Hepatocyte (in vitro differentiated cells): ENCODE data around the gene CTNNA3.

Experiments
- EZH2 ChIP-seq: fragments of 200-600 bp; sonication (generic); IDR thresholded peaks from 2 replicates; pipeline ENCODE4 v1.6.1; 2016; ENCODE audit warnings: antibody characterized with exemption, mild to moderate bottlenecking, borderline replicate concordance
- EZH2phosphoT487 ChIP-seq: fragments of 200-600 bp; sonication (generic); IDR thresholded peaks from one replicate; pipeline ENCODE4 v1.6.1; 2018; ENCODE audit warnings: antibody characterized with exemption, mild to moderate bottlenecking, low read depth, moderate library complexity; ENCODE audit not compliant: unreplicated experiment, severe bottlenecking
- TF ChIP-seq, protein P1 (sequence below): fragments of 200-600 bp; sonication (generic); IDR thresholded peaks from 2 replicates; pipeline ENCODE4 v1.5.1; 2016; ENCODE audit warnings: antibody characterized with exemption, mild to moderate bottlenecking; ENCODE audit not compliant: poor library complexity

GRCh38 chr10:66349076-66349475 lies 1346.9 kb downstream of the CTNNA3 start:
- TF ChIP-seq, protein P1, sequence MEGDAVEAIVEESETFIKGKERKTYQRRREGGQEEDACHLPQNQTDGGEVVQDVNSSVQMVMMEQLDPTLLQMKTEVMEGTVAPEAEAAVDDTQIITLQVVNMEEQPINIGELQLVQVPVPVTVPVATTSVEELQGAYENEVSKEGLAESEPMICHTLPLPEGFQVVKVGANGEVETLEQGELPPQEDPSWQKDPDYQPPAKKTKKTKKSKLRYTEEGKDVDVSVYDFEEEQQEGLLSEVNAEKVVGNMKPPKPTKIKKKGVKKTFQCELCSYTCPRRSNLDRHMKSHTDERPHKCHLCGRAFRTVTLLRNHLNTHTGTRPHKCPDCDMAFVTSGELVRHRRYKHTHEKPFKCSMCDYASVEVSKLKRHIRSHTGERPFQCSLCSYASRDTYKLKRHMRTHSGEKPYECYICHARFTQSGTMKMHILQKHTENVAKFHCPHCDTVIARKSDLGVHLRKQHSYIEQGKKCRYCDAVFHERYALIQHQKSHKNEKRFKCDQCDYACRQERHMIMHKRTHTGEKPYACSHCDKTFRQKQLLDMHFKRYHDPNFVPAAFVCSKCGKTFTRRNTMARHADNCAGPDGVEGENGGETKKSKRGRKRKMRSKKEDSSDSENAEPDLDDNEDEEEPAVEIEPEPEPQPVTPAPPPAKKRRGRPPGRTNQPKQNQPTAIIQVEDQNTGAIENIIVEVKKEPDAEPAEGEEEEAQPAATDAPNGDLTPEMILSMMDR, result no peak
- TF ChIP-seq EZH2phosphoT487 (no peak), EZH2 (no peak)
